ENCODE results near the gene NAA80.
A peak's percentile ranks its signal among the peaks of the same experiment; 100 is the strongest.
"Not testable (repeated sequence)": the region's sequence is repeated elsewhere in the genome, so short reads cannot be mapped to it uniquely, and the experiment has no call there.

The NAA80 gene

GRCh38 chr3:50312041-50312440, 12.8 kb upstream of the NAA80 start:
- not testable (repeated sequence) for DNase-seq

- no peak for DNase-seq
Observed at GRCh38 chr3:50304601-50305000, 5.4 kb upstream of the NAA80 start.

- DNase-seq: no peak
Observed at GRCh38 chr3:50303013-50303815, 4.0 kb upstream of the NAA80 start, which contains the start of gene HYAL1. Gene HYAL1, minus strand, starts transcription at chr3:50303574. Its CDS starts 618 bp downstream, at chr3:50302956.

- no peak for DNase-seq
Observed at GRCh38 chr3:50302095-50303012, 3.1 kb upstream of the NAA80 start.

- no peak for DNase-seq
Observed at GRCh38 chr3:50300681-50301254, 1.6 kb upstream of the NAA80 start.

GRCh38 chr3:50299929-50300680, 900 bp upstream of the NAA80 start:
- DNase-seq: no peak

GRCh38 chr3:50299638-50299928, 378 bp upstream of the NAA80 start:
- DNase-seq: no peak

GRCh38 chr3:50297896-50298725, 1.1 kb downstream of the NAA80 start:
- DNase-seq: no peak

- DNase-seq: no peak
Observed at GRCh38 chr3:50297384-50297775, 1.8 kb downstream of the NAA80 start.

GRCh38 chr3:50296721-50297383, 2.4 kb downstream of the NAA80 start:
- DNase-seq: no peak

- no peak for DNase-seq
Observed at GRCh38 chr3:50295553-50296431, 3.4 kb downstream of the NAA80 start.

GRCh38 chr3:50294492-50295403, 4.5 kb downstream of the NAA80 start:
- no peak for DNase-seq

GRCh38 chr3:50294089-50294488, 5.1 kb downstream of the NAA80 start:
- DNase-seq: no peak

GRCh38 chr3:50293079-50293801, 6.0 kb downstream of the NAA80 start:
- no peak for DNase-seq

GRCh38 chr3:50292159-50293078, 6.8 kb downstream of the NAA80 start, which contains the start of gene IFRD2:
Gene IFRD2, minus strand, starts transcription at chr3:50292429. Its CDS starts 155 bp downstream, at chr3:50292274.
- peak; percentile 92 for DNase-seq

- no peak for DNase-seq
Observed at GRCh38 chr3:50290161-50290641, 9.0 kb downstream of the NAA80 start.

- no peak for DNase-seq
Observed at GRCh38 chr3:50289130-50289529, 10.1 kb downstream of the NAA80 start.

Data from activated T-cell treated with anti-CD3 and anti-CD28 coated beads, Interleukin-2, amount 50 U/mL, for 1 hour (primary cell).